Memory B cell (primary cell): ENCODE data around the gene SEL1L.

Experiments used
- ATAC-seq: fragments of 150-1000 bp; cut with Tn5 transposase; 2 replicates; pipeline ENCODE4 v1.10.0; 2021; ENCODE audit warnings: low read depth, mild to moderate bottlenecking, moderate library complexity
- DNase-seq, 2 donors: peaks; one replicate each; pipeline ENCODE4 v3.0.0; 2022; ENCODE audit warnings: low spot score in 2 of 2
- H3K27ac Mint-ChIP-seq: one replicate; pipeline ENCODE4 v1.8.0; 2022; ENCODE audit warnings: mild to moderate bottlenecking, moderate library complexity, mixed read lengths
- H3K27me3 Mint-ChIP-seq: one replicate; pipeline ENCODE4 v1.8.0; 2022; ENCODE audit warnings: mixed read lengths
- H3K36me3 Mint-ChIP-seq: one replicate; pipeline ENCODE4 v1.8.0; 2022; ENCODE audit warnings: mild to moderate bottlenecking, mixed read lengths
- H3K4me1 Mint-ChIP-seq: one replicate; pipeline ENCODE4 v1.8.0; 2022; ENCODE audit warnings: mixed read lengths
- H3K4me3 Mint-ChIP-seq: one replicate; pipeline ENCODE4 v1.8.0; 2022; ENCODE audit warnings: mild to moderate bottlenecking, moderate library complexity, mixed read lengths
- H3K9me3 Mint-ChIP-seq: one replicate; pipeline ENCODE4 v1.8.0; 2022; ENCODE audit warnings: mixed read lengths

The SEL1L gene

DNA sequence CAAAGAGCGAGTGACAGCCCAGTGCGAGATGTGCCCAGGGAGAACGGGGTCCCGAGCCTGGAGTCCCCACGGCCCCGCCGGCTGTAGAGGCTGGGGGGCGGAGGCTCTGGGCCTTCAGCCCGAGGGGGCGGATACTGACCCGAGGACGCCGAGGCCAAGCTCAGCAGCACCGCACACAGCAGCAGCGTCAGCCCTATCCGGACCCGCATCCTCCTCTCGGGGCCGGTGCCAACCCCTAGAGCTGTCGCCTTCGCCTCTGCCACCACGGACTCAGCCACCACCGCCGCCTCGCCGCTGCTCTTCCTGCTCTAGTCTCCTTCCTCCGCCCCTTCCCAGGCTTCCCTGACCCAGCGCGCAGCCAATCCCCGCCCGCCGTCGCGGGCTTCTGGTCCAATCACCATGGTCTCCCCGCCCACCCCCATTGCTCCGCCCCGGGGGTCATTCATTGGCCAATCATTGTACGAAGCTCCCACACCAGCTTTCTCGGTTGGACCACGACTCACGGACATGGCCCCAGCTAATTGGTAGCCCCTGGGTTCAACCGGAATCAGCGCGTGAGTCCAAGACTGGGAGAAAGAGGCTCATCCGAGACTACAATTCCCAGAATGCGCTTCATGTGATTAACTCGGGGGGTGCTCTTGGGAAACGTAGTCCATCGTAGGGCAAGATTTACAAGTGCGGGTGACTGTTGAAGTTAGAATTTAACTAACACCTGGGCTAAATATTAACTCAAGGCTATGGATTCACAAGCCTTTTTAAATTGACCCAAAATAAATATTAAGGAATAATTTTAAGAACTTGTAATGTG is at the start of gene SEL1L:
TSS of gene SEL1L (minus strand) at position 318 of the 808 bp plus-strand sequence. CDS start at position 209, 109 bp downstream.
- no peaks in the 10 kb centered on the region for H3K27me3 Mint-ChIP-seq
- H3K4me3 Mint-ChIP-seq: peak within 1 kb of the TSS; percentile 91
- H3K27ac Mint-ChIP-seq: peak within 1 kb of the TSS; percentile 72
- ATAC-seq (peak; percentile 90), DNase-seq (peak; percentile 97 to 99)
- H3K36me3 Mint-ChIP-seq: peaks cover 3% of the 10 kb centered on the region
- H3K9me3 Mint-ChIP-seq: peaks cover 3% of the 10 kb centered on the region
- peaks cover 21% of the 10 kb centered on the region for H3K4me1 Mint-ChIP-seq

DNA sequence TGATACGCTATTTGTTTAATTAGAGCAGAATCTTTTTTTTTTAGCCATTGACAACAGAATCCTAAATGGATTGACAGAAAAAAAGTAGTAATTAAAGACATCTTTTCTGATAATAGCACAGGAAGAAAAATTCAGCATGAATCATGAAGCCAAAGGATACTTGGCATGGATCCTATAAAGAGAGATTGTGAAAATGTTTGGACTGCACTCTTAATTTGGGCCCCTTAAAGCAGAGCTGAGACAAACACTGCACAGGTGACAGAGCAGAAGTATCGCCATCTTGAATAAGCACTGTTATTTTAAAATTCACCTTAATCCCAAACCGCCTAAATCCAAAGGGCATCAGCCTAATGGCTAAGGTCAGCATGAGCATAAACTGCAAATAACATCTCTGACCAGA is 48.8 kb upstream of the SEL1L start:
- DNase-seq (no peak), ATAC-seq (no peak)
- no peaks in the 10 kb centered on the region for H3K4me1 Mint-ChIP-seq
- H3K27ac Mint-ChIP-seq: no peak overlapping the region
- peaks cover 7% of the 10 kb centered on the region for H3K9me3 Mint-ChIP-seq
- H3K36me3 Mint-ChIP-seq: peaks cover 4% of the 10 kb centered on the region
- peaks cover 4% of the 10 kb centered on the region for H3K27me3 Mint-ChIP-seq
- no peak overlapping the region for H3K4me3 Mint-ChIP-seq

DNA sequence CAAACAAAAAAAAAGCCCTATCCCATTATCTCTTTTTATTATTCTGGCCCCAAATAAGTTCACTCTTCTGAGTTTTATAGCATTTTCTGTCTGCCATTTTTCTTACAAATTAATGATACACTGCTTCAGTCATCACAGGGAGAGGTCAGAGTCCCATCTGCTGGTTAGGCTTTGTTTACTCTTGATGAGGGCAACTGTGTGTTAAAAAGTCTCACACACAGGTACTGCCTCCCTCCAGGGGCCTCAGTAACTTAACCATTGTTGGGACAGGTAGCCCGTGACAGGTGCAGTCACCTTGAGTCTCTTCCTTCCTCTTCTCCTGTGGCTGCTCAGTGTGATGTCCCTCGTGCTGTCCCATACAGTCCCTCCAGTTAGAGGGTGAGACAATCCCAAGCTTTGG is 45.5 kb upstream of the SEL1L start:
- Mint-ChIP-seq H3K4me3 (no peak overlapping the region), H3K4me1 (no peaks in the 10 kb centered on the region), H3K9me3 (peaks cover 7% of the 10 kb centered on the region), H3K36me3 (peaks cover 4% of the 10 kb centered on the region), H3K27ac (no peak overlapping the region), H3K27me3 (peaks cover 7% of the 10 kb centered on the region)
- no peak for DNase-seq
- ATAC-seq: no peak

DNA sequence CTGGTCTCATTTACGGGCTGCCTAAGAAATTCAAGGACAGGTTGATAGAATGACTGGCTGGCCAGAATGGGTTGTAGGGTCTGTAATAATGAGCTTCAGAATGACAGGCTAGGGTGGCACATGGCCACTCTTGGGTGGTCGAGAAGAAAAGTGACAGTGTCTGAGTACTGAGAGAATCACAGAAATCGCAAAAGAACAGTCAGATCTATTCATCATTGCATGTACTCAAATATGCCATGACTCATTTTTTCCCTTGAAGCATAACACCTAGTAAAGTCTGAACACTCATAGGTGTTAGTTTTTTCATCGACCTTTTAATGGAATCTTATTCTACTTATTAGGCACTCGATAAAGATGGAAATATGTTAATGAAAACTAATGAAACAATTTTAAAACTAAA is 37.8 kb upstream of the SEL1L start:
- H3K9me3 Mint-ChIP-seq: no peaks in the 10 kb centered on the region
- H3K27ac Mint-ChIP-seq: no peak overlapping the region
- DNase-seq (no peak), ATAC-seq (no peak)
- H3K4me3 Mint-ChIP-seq: no peak overlapping the region
- H3K36me3 Mint-ChIP-seq: no peaks in the 10 kb centered on the region
- no peaks in the 10 kb centered on the region for H3K4me1 Mint-ChIP-seq
- H3K27me3 Mint-ChIP-seq: peaks cover 9% of the 10 kb centered on the region

DNA sequence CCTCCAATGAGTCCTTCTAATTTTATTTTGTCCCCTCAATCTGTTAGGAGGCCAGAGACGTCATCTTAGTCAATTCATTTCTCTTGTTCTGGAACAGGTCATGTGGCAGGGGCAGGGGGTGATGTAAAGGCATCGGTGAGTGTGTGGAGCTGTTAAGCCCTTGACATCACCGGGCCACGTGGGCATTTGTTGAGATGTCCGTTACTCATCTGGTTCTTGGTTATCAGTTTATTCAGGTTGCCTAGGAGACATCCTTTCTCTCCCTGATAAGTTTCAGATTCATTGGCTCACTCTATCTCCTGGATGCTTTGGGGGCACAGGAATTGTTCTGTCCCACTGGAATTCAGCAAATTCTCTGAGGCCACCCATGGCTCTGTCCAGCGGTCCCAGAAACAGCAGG is 33.6 kb upstream of the SEL1L start:
- Mint-ChIP-seq H3K36me3 (no peaks in the 10 kb centered on the region), H3K27ac (no peak overlapping the region), H3K4me1 (no peaks in the 10 kb centered on the region), H3K27me3 (peaks cover 5% of the 10 kb centered on the region), H3K4me3 (no peak overlapping the region), H3K9me3 (no peaks in the 10 kb centered on the region)
- DNase-seq (no peak), ATAC-seq (no peak)

DNA sequence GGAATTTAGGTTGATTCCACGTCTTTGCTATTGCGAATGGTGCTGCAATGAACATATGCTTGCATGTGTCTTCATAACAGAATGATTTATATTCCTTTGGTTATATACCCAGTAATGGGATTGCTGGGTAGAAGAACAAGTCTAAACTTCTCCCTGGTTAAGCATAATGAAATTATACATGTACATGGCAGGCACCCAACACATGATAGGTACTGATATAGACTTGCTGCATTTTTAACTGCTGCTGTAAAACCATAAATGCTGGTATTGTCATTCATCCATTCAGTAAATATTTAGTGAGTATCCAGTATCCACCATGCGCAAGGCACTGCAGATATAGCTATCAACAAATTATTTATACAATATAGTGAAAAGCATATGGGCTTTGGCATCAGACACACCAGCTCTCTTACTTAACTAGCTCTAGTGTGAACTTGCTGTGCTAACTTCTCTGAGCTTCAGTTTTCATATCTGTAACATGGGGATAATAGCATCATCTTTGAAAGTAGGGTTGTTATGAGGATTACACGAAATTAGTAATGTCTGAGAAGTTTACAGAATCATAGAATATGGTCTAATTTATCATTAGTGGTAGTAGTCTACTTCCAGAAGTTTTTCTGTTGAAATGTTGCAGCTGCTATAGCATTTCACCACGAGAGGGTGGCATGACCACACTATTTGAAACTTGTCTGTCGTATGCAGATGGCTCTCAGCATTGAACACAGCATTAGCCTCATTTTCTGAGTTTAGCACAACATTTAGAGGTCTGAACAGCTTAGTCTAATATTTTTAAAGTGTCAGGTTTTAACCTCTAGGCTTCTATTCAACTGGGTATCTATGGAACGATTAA is 32.0 kb upstream of the SEL1L start:
- Mint-ChIP-seq H3K36me3 (no peaks in the 10 kb centered on the region), H3K9me3 (no peaks in the 10 kb centered on the region), H3K4me1 (no peaks in the 10 kb centered on the region), H3K4me3 (no peak overlapping the region), H3K27ac (no peak overlapping the region), H3K27me3 (peaks cover 6% of the 10 kb centered on the region)
- DNase-seq (no peak), ATAC-seq (no peak)

DNA sequence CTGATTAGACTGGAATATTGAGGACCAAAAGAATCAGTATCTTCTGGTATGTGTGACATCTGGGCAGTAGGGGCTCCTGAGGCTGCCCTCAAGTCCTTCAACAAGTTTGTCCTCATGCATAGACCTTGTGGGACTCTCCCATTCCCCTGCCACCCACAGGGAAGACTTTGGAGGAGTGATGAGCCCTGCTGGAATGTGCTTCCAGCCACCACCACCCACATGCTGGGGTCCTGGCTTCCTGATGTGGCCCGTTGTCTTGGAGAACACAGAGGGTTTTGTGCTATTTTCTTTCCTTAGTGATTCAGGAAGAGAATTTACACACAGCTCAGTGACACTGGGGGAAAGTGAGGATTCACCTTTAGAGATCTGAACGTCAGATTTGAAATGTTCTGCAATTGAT is 29.2 kb upstream of the SEL1L start:
- Mint-ChIP-seq H3K9me3 (no peaks in the 10 kb centered on the region), H3K4me3 (no peak overlapping the region), H3K36me3 (no peaks in the 10 kb centered on the region), H3K27me3 (peaks cover 3% of the 10 kb centered on the region), H3K4me1 (no peaks in the 10 kb centered on the region), H3K27ac (no peak overlapping the region)
- ATAC-seq (no peak), DNase-seq (no peak)

DNA sequence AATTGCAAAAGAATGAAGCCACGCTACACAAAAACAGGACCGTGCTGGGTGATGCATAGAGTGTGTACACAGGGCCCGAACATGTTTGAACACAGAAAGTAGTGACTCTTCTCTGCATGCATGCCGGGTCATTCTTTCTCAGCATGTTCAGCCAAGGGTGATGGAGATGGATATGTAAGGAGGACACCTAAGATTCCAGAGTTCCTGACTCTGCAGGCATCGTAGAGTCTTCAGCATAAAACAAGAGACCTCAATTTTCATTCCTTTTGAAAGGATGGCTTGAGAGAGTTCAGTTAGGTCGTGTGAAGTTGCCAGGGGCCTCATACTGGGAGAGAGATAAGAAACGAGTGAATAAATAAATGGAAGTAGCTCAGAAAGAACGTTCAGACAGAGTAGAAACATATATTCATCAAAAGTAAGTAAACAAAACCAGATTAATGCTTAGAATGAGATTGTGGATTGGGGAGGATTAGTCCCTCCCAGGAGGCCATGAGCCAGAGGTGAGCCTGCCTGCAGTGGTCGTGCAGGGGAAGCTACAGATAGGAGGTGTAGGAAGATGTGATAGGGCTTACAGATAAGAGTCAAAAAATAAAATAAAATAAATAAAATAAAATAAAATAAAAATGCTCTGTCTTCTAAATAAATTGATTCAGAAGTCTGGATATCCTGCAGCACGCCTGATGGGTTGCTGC is 27.6 kb upstream of the SEL1L start:
- no peak overlapping the region for H3K4me3 Mint-ChIP-seq
- no peak overlapping the region for H3K27ac Mint-ChIP-seq
- peaks cover 1% of the 10 kb centered on the region for H3K27me3 Mint-ChIP-seq
- no peaks in the 10 kb centered on the region for H3K36me3 Mint-ChIP-seq
- no peaks in the 10 kb centered on the region for H3K9me3 Mint-ChIP-seq
- H3K4me1 Mint-ChIP-seq: no peaks in the 10 kb centered on the region
- DNase-seq (no peak), ATAC-seq (no peak)

DNA sequence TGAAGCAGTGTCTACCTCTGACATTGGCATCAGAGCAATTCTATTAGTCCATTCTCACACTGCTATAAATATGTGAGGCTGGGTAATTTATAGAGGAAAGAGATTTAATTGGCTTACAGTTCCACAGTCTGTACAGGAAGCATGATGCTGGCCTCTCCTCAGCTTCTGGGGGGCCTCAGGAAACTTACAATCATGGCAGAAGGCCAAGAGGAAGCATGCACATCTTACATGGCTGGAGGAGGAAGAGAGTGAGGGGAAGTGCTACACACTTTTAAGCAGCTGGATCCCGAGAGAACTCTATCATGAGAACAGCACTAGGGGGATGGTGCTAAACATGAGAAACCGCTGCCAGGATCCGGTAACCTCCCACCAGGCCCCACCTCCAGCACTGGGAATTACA is 25.7 kb upstream of the SEL1L start:
- Mint-ChIP-seq H3K4me1 (no peaks in the 10 kb centered on the region), H3K27ac (no peak overlapping the region), H3K36me3 (no peaks in the 10 kb centered on the region), H3K9me3 (no peaks in the 10 kb centered on the region), H3K27me3 (peaks cover 1% of the 10 kb centered on the region), H3K4me3 (no peak overlapping the region)
- no peak for ATAC-seq
- no peak for DNase-seq

- no peak overlapping the region for H3K27ac Mint-ChIP-seq
- ATAC-seq (no peak), DNase-seq (no peak)
- no peaks in the 10 kb centered on the region for H3K9me3 Mint-ChIP-seq
- H3K4me1 Mint-ChIP-seq: peaks cover 7% of the 10 kb centered on the region
- H3K36me3 Mint-ChIP-seq: no peaks in the 10 kb centered on the region
- H3K4me3 Mint-ChIP-seq: no peak overlapping the region
- H3K27me3 Mint-ChIP-seq: peaks cover 1% of the 10 kb centered on the region
Observed at GRCh38 chr14:81557146-81557545, 23.5 kb upstream of the SEL1L start.

DNA sequence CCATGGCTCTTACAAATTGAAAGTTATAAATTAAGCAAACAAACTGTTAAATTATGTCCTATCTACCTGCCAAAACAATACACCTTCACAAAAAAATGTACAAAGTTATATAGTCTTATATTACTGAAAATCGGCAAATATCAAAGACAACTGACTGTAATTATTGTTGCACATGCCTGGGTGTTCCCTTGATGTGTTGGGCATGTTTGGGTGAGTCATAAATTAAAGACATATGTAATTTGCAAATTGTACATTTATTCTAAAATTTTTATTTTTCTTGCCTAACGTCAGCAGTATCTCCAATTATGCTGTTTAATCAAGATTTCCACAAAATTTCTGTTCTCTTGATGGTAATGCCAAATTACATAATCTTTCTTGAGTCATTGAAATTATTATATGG is 22.0 kb upstream of the SEL1L start:
- H3K27me3 Mint-ChIP-seq: no peaks in the 10 kb centered on the region
- DNase-seq: no peak
- no peak overlapping the region for H3K4me3 Mint-ChIP-seq
- no peak overlapping the region for H3K27ac Mint-ChIP-seq
- peaks cover 10% of the 10 kb centered on the region for H3K4me1 Mint-ChIP-seq
- ATAC-seq: no peak
- H3K9me3 Mint-ChIP-seq: no peaks in the 10 kb centered on the region
- no peaks in the 10 kb centered on the region for H3K36me3 Mint-ChIP-seq

GRCh38 chr14:81555051-81555450 is 21.4 kb upstream of the SEL1L start:
- H3K36me3 Mint-ChIP-seq: no peaks in the 10 kb centered on the region
- no peaks in the 10 kb centered on the region for H3K27me3 Mint-ChIP-seq
- H3K4me1 Mint-ChIP-seq: peaks cover 13% of the 10 kb centered on the region
- H3K27ac Mint-ChIP-seq: no peak overlapping the region
- no peak overlapping the region for H3K4me3 Mint-ChIP-seq
- DNase-seq: no peak
- no peak for ATAC-seq
- H3K9me3 Mint-ChIP-seq: no peaks in the 10 kb centered on the region

DNA sequence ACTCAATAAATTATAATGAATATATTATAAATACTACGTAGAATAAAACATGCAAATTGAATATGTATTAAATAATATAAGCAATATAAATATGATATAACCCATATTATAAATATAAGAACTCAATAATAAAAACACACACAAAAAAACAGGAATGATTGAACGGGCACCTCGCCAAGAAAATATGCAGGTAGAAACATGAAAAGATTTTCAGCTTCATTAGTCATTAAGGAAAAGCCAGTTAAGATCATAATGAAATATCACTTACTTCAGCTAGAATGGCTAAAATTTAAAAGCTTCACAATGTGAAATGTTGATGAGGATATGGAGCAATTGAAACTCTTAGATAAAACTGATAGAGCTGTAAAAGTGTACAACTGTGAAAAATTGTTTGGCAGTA is 17.8 kb upstream of the SEL1L start:
- Mint-ChIP-seq H3K4me1 (peaks cover 14% of the 10 kb centered on the region), H3K4me3 (no peak overlapping the region), H3K27me3 (no peaks in the 10 kb centered on the region), H3K9me3 (no peaks in the 10 kb centered on the region), H3K27ac (no peak overlapping the region), H3K36me3 (no peaks in the 10 kb centered on the region)
- ATAC-seq (no peak), DNase-seq (no peak)

- no peaks in the 10 kb centered on the region for H3K36me3 Mint-ChIP-seq
- no peaks in the 10 kb centered on the region for H3K9me3 Mint-ChIP-seq
- ATAC-seq (no peak), DNase-seq (no peak)
- no peak overlapping the region for H3K27ac Mint-ChIP-seq
- H3K4me1 Mint-ChIP-seq: peaks cover 14% of the 10 kb centered on the region
- no peak overlapping the region for H3K4me3 Mint-ChIP-seq
- H3K27me3 Mint-ChIP-seq: no peaks in the 10 kb centered on the region
Observed at GRCh38 chr14:81550001-81550637, 16.5 kb upstream of the SEL1L start.
